Retinal pigment epithelial cell (primary cell): ENCODE data around the gene SLC5A1.

Experiments used
- DNase-seq: peaks from one replicate; pipeline ENCODE4 v3.0.0-alpha.2; 2010; ENCODE audit warnings: low read depth
- H3K4me3 ChIP-seq: 2 replicates; pipeline ENCODE4 v1.5.1; 2011; ENCODE audit warnings: mild to moderate bottlenecking, low read length, control low read depth, moderate library complexity
- CTCF ChIP-seq: conservative IDR thresholded peaks from 2 replicates; pipeline ENCODE4 v1.5.1; 2011; ENCODE audit warnings: low read depth, low read length, control low read depth, inconsistent platforms

SLC5A1 gene

GRCh38 chr22:32031466-32031865, 11.6 kb upstream of the SLC5A1 start:
- no peak overlapping the region for H3K4me3 ChIP-seq
- TF ChIP-seq CTCF: no peak

DNA sequence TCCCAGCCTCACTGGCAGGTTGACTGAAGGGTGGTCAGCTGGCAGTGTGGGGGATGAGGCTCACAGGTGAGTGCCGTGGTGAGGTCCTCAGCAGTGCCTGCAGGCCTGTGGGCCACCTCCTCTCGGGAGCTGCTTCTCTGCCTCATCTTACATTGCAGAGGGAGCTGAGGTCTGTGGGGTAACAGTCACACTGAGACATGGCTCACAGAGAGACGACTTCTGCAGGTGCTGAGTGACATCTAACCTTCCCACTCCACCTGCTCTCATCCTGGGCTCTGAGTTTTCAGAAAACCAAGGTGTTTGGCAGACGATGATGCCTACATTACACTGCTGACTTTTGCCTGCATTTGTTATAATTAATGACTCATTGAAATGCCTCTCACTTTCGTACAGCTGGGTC, 8.8 kb upstream of the SLC5A1 start:
- no peak overlapping the region for H3K4me3 ChIP-seq
- DNase-seq: no peak
- TF ChIP-seq CTCF: no peak

More at GRCh38 chr22:32031466-32031865, 11.6 kb upstream of the SLC5A1 start:
- DNase-seq: no peak

DNA sequence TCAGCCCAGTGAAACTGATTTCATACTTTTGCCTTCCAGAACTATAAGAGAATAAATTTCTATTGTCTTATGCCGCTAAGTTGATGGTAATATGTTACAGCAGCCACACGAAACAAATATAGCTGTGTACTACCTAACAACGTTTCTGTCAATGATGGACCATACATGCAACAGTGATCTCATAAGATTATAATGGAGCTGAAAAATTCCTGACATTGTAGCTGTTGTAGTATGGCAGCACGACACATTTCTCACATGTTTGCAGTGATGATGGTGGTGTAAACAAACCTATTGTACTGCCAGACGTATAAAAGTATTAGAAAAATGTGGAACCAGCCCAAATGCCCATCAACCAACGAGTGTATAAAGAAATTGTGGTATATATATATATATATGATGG, 5.8 kb upstream of the SLC5A1 start:
- DNase-seq: no peak
- TF ChIP-seq CTCF: no peak
- no peak overlapping the region for H3K4me3 ChIP-seq

- TF ChIP-seq CTCF: no peak
- DNase-seq: no peak
- no peak overlapping the region for H3K4me3 ChIP-seq
These were observed 2.6 kb upstream of the SLC5A1 start for GRCh38 chr22:32040324-32040904.

- no peak for DNase-seq
- H3K4me3 ChIP-seq: no peak overlapping the region
- no peak for TF ChIP-seq CTCF
These were observed 330 bp downstream of the SLC5A1 start for GRCh38 chr22:32043391-32043790.

DNA sequence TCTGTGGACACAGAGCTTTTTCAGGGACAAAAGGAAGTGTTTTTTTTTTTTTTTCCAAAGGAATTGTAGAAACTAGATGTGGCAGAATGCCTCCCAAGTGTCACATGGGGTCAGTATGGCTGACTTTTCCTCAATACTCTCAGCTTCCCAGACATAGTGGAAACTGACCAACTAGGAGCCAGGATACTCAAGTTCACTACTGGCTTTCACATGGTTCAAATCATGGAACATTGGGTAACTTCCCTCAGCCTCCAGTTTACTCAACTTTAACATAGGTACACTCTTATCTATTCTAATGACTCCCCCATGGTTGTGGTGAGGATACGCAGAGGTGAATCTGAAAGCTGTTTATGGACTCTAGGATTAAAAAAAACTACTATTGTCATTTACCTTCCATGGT, 1.4 kb downstream of the SLC5A1 start:
- no peak for DNase-seq
- TF ChIP-seq CTCF: no peak
- H3K4me3 ChIP-seq: no peak overlapping the region

DNA sequence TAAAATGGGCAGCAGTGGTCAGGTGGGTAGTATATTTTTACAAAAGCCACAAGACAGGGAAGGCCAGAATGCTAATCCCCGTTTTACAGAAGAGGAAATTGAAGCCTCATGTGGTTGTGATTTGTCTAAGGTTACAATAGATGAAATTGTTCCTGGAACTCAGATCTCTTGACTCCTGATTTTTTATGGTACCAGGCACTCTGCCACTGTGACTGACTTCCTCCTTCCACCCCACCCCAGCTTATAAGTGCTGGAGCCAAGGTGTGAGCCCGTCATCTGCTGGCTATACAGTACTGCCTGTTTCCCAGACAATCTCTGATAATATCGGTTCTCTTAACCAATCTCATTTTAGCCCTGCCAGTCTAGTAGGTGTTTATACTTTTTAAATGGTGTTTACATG, 1.9 kb downstream of the SLC5A1 start:
- no peak for DNase-seq
- H3K4me3 ChIP-seq: no peak overlapping the region
- TF ChIP-seq CTCF: no peak
